H9 (cell line): ENCODE results near the gene MYO18A. TPM values are rescaled to one million over a fixed set of nuclear protein-coding genes. Genes with fewer than 3 reads are reported as not detected.

Experiments used
- DNase-seq: peaks from one replicate; pipeline ENCODE4 v3.0.0-alpha.2; 2017
- H2AFZ ChIP-seq: one replicate; pipeline ENCODE4 v1.6.1; 2013; ENCODE audit warnings: mild to moderate bottlenecking, low read length, control low read depth, moderate library complexity
- H2AK5ac ChIP-seq: 2 replicates; pipeline ENCODE4 v1.6.1; 2013; ENCODE audit warnings: low read length, control low read depth, mixed read lengths; ENCODE audit not compliant: insufficient read length
- H2BK120ac ChIP-seq: one replicate; pipeline ENCODE4 v1.6.1; 2013; ENCODE audit warnings: low read depth, mild to moderate bottlenecking, low read length, control low read depth, inconsistent platforms; ENCODE audit not compliant: poor library complexity, severe bottlenecking
- H2BK12ac ChIP-seq: 2 replicates; pipeline ENCODE4 v1.6.1; 2013; ENCODE audit warnings: low read length, control low read depth, mixed read lengths, low read depth; ENCODE audit not compliant: insufficient read length
- H2BK15ac ChIP-seq: 2 replicates; pipeline ENCODE4 v1.6.1; 2013; ENCODE audit warnings: low read depth, low read length, control low read depth
- H2BK20ac ChIP-seq: one replicate; pipeline ENCODE4 v1.6.1; 2013; ENCODE audit warnings: low read depth, mild to moderate bottlenecking, low read length, control low read depth, inconsistent platforms; ENCODE audit not compliant: poor library complexity, severe bottlenecking
- H2BK5ac ChIP-seq: 2 replicates; pipeline ENCODE4 v1.6.1; 2013; ENCODE audit warnings: low read length, control low read depth, mixed read lengths; ENCODE audit not compliant: insufficient read length
- H3K14ac ChIP-seq: 2 replicates; pipeline ENCODE4 v1.6.1; 2013; ENCODE audit warnings: low read length, control low read depth; ENCODE audit not compliant: insufficient read depth
- H3K18ac ChIP-seq: 2 replicates; pipeline ENCODE4 v1.6.1; 2013; ENCODE audit warnings: low read depth, mild to moderate bottlenecking, mixed read lengths, low read length, control low read depth; ENCODE audit not compliant: insufficient read length
- H3K23ac ChIP-seq: 2 replicates; pipeline ENCODE4 v1.6.1; 2013; ENCODE audit warnings: low read length, control low read depth, mixed read lengths, low read depth; ENCODE audit not compliant: insufficient read length
- H3K23me2 ChIP-seq: 2 replicates; pipeline ENCODE4 v1.6.1; 2013; ENCODE audit warnings: low read depth, mild to moderate bottlenecking, mixed read lengths, low read length, control low read depth; ENCODE audit not compliant: insufficient read length, poor library complexity, severe bottlenecking
- H3K27ac ChIP-seq: 2 replicates; pipeline ENCODE4 v1.5.1; 2013; ENCODE audit warnings: low read length, control low read depth, mixed read lengths, low read depth; ENCODE audit not compliant: insufficient read length
- H3K27me3 ChIP-seq: 2 replicates; pipeline ENCODE4 v1.6.1; 2013; ENCODE audit warnings: low read length, control low read depth, inconsistent platforms; ENCODE audit not compliant: insufficient read depth
- H3K4ac ChIP-seq: 2 replicates; pipeline ENCODE4 v1.6.1; 2013; ENCODE audit warnings: low read depth, mild to moderate bottlenecking, control low read depth, inconsistent platforms, low read length, moderate library complexity
- H3K4me1 ChIP-seq: 2 replicates; pipeline ENCODE4 v1.6.1; 2013; ENCODE audit warnings: low read length, control low read depth, inconsistent platforms; ENCODE audit not compliant: insufficient read depth
- H3K4me2 ChIP-seq: 2 replicates; pipeline ENCODE4 v1.6.1; 2013; ENCODE audit warnings: low read length, control low read depth, mixed read lengths; ENCODE audit not compliant: insufficient read length, insufficient read depth
- H3K56ac ChIP-seq: 2 replicates; pipeline ENCODE4 v1.6.1; 2013; ENCODE audit warnings: low read depth, mild to moderate bottlenecking, mixed read lengths, low read length, control low read depth; ENCODE audit not compliant: insufficient read length
- H3K79me1 ChIP-seq: 2 replicates; pipeline ENCODE4 v1.6.1; 2013; ENCODE audit warnings: low read depth, mild to moderate bottlenecking, moderate library complexity, low read length, control low read depth, inconsistent platforms; ENCODE audit not compliant: insufficient read depth, poor library complexity, severe bottlenecking
- H3K79me2 ChIP-seq: 2 replicates; pipeline ENCODE4 v1.6.1; 2013; ENCODE audit warnings: low read length, control low read depth, inconsistent platforms; ENCODE audit not compliant: insufficient read depth
- H3K9ac ChIP-seq: 2 replicates; pipeline ENCODE4 v1.6.1; 2013; ENCODE audit warnings: low read length, control low read depth, mixed read lengths; ENCODE audit not compliant: insufficient read length; ENCODE audit errors: extremely low read depth
- H3K9me3 ChIP-seq: one replicate; pipeline ENCODE4 v1.6.1; 2013; ENCODE audit warnings: low read depth, low read length, inconsistent platforms; ENCODE audit not compliant: control insufficient read depth
- H3T11ph ChIP-seq: one replicate; pipeline ENCODE4 v1.6.1; 2013; ENCODE audit warnings: mild to moderate bottlenecking, low read length, control low read depth, inconsistent platforms
- H4K20me1 ChIP-seq: one replicate; pipeline ENCODE4 v1.6.1; 2013; ENCODE audit not compliant: control insufficient read depth, insufficient read length, insufficient read depth
- H4K5ac ChIP-seq: 2 replicates; pipeline ENCODE4 v1.6.1; 2013; ENCODE audit warnings: low read depth, mild to moderate bottlenecking, mixed read lengths, low read length, control low read depth; ENCODE audit not compliant: insufficient read length
- H4K8ac ChIP-seq: replicated peaks from 2 replicates; pipeline ENCODE4 v1.6.1; 2013; ENCODE audit warnings: low read length, control low read depth, mixed read lengths, low read depth; ENCODE audit not compliant: insufficient read length
- H4K91ac ChIP-seq: 2 replicates; pipeline ENCODE4 v1.6.1; 2013; ENCODE audit warnings: low read depth, mild to moderate bottlenecking, moderate library complexity, mixed read lengths, low read length, control low read depth; ENCODE audit not compliant: insufficient read length
- H3K27ac Mint-ChIP-seq, 3 experiments: 2 replicates in 2 of 3; 3 replicates in 1 of 3; pipeline ENCODE4 v1.8.0; 2020 to 2021; ENCODE audit warnings: mixed read lengths in 3 of 3, mild to moderate bottlenecking in 1 of 3, moderate library complexity in 1 of 3
- H3K27me3 Mint-ChIP-seq: 2 replicates; pipeline ENCODE4 v1.8.0; 2021; ENCODE audit warnings: low read depth, mild to moderate bottlenecking, moderate library complexity, mixed read lengths
- H3K36me3 Mint-ChIP-seq, 3 experiments: 2 replicates in 2 of 3; 3 replicates in 1 of 3; pipeline ENCODE4 v1.8.0; 2020 to 2021; ENCODE audit warnings: low read depth in 3 of 3, mixed read lengths in 3 of 3; ENCODE audit not compliant: insufficient read depth in 1 of 3
- H3K4me1 Mint-ChIP-seq, 2 experiments: 2 replicates each; pipeline ENCODE4 v1.8.0; 2020; ENCODE audit warnings: mixed read lengths in 2 of 2
- H3K4me3 Mint-ChIP-seq, 2 experiments: 2 replicates in 1 of 2; 3 replicates in 1 of 2; pipeline ENCODE4 v1.8.0; 2020 to 2021; ENCODE audit warnings: mild to moderate bottlenecking in 2 of 2, mixed read lengths in 2 of 2, moderate library complexity in 1 of 2
- H3K9me3 Mint-ChIP-seq, 2 experiments: 2 replicates in 1 of 2; 3 replicates in 1 of 2; pipeline ENCODE4 v1.8.0; 2020; ENCODE audit warnings: mild to moderate bottlenecking in 2 of 2, mixed read lengths in 2 of 2, moderate library complexity in 1 of 2
- WGBS: extraction: QIAGEN DNeasy Blood & Tissue Kit; methylation state at CpG from one replicate; pipeline ENCODE4 v1.1.7; 2013; ENCODE audit warnings: missing lambda C conversion rate, low lambda C conversion rate, mixed read lengths; ENCODE audit not compliant: insufficient read length; ENCODE audit errors: extremely low coverage; 5-methylcytosine and 5-hydroxymethylcytosine counted together
- total RNA-seq: library from RNA; stranded (reverse); gene quantifications from 2 replicates; pipeline ENCODE4 v1.2.1, GENCODE V29; 2021
- TF ChIP-seq, protein P1 (sequence below): fragments of 200-600 bp; sonication (generic); conservative IDR thresholded peaks from 3 replicates; pipeline ENCODE4 v1.8.0; 2021; ENCODE audit warnings: antibody characterized with exemption, mild to moderate bottlenecking

MYO18A gene
- total RNA-seq, 1 experiment from 2014 or later: 21.6 TPM

DNA sequence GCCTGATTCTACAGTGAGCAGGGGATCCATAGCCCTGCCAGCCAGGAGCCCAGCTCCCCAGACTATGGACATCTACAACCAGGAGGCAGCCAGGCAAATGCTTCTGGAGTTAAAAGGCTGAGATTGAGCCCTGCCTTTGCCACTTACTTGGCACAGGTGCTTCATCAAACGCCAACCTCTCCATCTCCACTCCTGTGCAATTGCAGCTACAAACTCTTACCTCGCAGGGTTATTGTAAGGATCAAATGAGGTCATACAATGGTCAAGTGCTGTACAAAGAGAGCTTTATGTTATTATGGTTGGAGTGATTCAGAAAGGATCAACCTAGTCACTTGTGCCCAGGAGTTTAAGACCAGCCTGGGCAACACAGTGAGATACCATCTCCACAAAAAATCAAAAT lies 9.8 kb upstream of the MYO18A start:
- no peaks in the 10 kb centered on the region for H3K23me2 ChIP-seq
- Mint-ChIP-seq H3K9me3 (no peaks in the 10 kb centered on the region), H3K36me3 (no peaks in the 10 kb centered on the region), H3K27ac (no peak overlapping the region), H3K4me1 (peaks cover under 1% of the 10 kb centered on the region in 2 experiments; a peak in 3 of 4 replicates), H3K27me3 (peaks cover 3% of the 10 kb centered on the region), H3K4me3 (no peak overlapping the region)
- no peak overlapping the region for H3K56ac ChIP-seq
- no peak overlapping the region for H2BK5ac ChIP-seq
- no peaks in the 10 kb centered on the region for H3K79me1 ChIP-seq
- H4K20me1 ChIP-seq: no peaks in the 10 kb centered on the region
- H2BK20ac ChIP-seq: no peak overlapping the region
- no peak for DNase-seq
- no peaks in the 10 kb centered on the region for H3K79me2 ChIP-seq
- H2BK120ac ChIP-seq: no peak overlapping the region
- H3K27ac ChIP-seq: no peak overlapping the region
- no peaks in the 10 kb centered on the region; the same call in 1 of the 2 replicates for H3K27me3 ChIP-seq
- H2AFZ ChIP-seq: no peak overlapping the region
- H3K4me1 ChIP-seq: no peaks in the 10 kb centered on the region
- H3K14ac ChIP-seq: no peak overlapping the region
- TF ChIP-seq, protein P1, sequence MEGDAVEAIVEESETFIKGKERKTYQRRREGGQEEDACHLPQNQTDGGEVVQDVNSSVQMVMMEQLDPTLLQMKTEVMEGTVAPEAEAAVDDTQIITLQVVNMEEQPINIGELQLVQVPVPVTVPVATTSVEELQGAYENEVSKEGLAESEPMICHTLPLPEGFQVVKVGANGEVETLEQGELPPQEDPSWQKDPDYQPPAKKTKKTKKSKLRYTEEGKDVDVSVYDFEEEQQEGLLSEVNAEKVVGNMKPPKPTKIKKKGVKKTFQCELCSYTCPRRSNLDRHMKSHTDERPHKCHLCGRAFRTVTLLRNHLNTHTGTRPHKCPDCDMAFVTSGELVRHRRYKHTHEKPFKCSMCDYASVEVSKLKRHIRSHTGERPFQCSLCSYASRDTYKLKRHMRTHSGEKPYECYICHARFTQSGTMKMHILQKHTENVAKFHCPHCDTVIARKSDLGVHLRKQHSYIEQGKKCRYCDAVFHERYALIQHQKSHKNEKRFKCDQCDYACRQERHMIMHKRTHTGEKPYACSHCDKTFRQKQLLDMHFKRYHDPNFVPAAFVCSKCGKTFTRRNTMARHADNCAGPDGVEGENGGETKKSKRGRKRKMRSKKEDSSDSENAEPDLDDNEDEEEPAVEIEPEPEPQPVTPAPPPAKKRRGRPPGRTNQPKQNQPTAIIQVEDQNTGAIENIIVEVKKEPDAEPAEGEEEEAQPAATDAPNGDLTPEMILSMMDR: no peak
- H3K4ac ChIP-seq: no peak overlapping the region
- no peak overlapping the region for H3K9ac ChIP-seq
- no peak overlapping the region for H3K23ac ChIP-seq
- no CpG with 5 or more reads among the region's 2 CpGs for WGBS
- no peak overlapping the region for H2BK15ac ChIP-seq
- no peak overlapping the region for H4K5ac ChIP-seq
- no peak overlapping the region for H2AK5ac ChIP-seq
- no peak overlapping the region for H3K4me2 ChIP-seq
- no peak overlapping the region for H4K8ac ChIP-seq
- no peak overlapping the region for H3T11ph ChIP-seq
- H2BK12ac ChIP-seq: no peak overlapping the region
- no peaks in the 10 kb centered on the region for H3K9me3 ChIP-seq
- H3K18ac ChIP-seq: no peak overlapping the region
- H4K91ac ChIP-seq: no peak overlapping the region
